Right renal cortex interstitium (tissue), 3 donors: ENCODE data around the gene ZNF35. TPM values are rescaled to one million over a fixed set of nuclear protein-coding genes. Genes with fewer than 3 reads are reported as not detected.
"Not testable (repeated sequence)": the region's sequence is repeated elsewhere in the genome, so short reads cannot be mapped to it uniquely, and the experiment has no call there.

Source experiments
- DNase-seq, 3 donors: peaks; one replicate each; pipeline ENCODE4 v3.0.0-alpha.2; 2013; ENCODE audit warnings: low read depth in 3 of 3, low spot score in 2 of 3
- polyA plus RNA-seq, 3 donors: library from polyadenylated mRNA; unstranded; fragments of 120-200 nt; gene quantifications; one replicate each; pipeline ENCODE4 v1.2.1, GENCODE V29; 2013; ENCODE audit not compliant: insufficient read length in 3 of 3

ZNF35 gene
- polyA plus RNA-seq, result 10 to 100 TPM; 10.4 to 11.5 (median 10.4) TPM

- DNase-seq, result peak; percentile 55 to 72 (median 57)
These were observed at the start of gene ZNF35 for GRCh38 chr3:44648564-44649229. ZNF35 (plus strand) TSS chr3:44648732; CDS start chr3:44651068, 2,336 bp downstream.

GRCh38 chr3:44601749-44602148 is 46.8 kb upstream of the ZNF35 start:
- DNase-seq, result no peak

GRCh38 chr3:44612678-44613077 is 35.9 kb upstream of the ZNF35 start:
- DNase-seq, result no peak

DNA sequence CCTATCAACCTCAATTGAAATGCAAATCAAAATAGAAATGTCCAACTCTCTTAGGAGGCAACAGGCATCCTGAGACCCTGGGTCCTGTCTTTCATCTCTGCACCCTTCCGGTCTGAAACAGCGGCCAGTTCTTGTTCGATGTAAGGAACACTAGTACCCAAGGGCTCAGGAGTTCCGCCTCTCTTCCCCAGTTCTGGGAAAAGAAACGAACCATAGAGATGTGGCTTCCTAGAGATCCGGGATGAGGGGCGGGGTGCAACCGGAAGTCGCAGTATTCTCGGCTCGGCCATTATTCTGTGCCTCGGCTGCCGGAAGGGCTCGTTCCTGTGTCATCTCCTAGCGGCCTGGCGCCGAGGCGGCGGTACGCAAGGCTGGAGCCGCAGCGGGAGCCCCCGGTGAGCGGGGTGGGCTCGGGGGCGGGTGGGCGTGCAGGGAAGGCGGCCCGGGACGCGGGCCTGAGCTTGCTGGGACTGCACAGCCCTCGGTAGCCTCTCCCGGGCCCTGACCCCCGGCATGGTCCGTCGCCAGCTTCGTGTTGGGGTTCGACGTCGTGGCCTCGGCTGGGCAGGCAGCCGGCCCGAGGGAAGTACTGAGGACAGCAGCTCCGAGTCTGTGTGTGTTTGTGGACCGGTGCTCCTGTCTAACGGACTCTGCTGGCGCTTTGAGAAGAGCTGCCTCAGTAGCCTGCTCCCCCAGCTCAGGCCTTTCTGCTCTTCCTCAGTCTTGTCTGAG is 23.6 kb upstream of the ZNF35 start, which contains the start of gene ZNF197:
Gene ZNF197, plus strand, starts transcription at position 288 of the 732 bp plus-strand sequence. CDS start 4,119 bp downstream, outside the sequence.
- DNase-seq, result peak; percentile 68 to 80 (median 75)

GRCh38 chr3:44628716-44629115 is 19.8 kb upstream of the ZNF35 start:
- DNase-seq, result no peak

GRCh38 chr3:44632193-44632592 is 16.3 kb upstream of the ZNF35 start:
- no peak for DNase-seq

GRCh38 chr3:44642337-44642736 is 6.2 kb upstream of the ZNF35 start:
- DNase-seq, result no peak

DNA sequence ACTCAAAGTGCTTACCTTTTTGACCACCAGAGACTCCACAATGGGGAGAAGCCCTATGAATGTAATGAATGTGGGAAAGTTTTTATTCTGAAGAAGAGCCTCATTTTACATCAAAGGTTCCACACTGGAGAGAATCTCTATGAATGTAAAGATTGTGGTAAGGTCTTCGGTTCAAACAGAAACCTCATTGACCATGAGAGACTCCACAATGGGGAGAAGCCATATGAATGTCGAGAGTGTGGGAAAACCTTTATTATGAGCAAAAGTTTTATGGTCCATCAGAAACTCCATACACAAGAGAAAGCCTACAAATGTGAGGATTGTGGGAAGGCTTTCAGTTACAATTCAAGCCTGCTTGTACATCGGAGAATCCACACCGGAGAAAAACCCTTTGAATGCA is 5.5 kb upstream of the ZNF35 start:
- no peak for DNase-seq

DNA sequence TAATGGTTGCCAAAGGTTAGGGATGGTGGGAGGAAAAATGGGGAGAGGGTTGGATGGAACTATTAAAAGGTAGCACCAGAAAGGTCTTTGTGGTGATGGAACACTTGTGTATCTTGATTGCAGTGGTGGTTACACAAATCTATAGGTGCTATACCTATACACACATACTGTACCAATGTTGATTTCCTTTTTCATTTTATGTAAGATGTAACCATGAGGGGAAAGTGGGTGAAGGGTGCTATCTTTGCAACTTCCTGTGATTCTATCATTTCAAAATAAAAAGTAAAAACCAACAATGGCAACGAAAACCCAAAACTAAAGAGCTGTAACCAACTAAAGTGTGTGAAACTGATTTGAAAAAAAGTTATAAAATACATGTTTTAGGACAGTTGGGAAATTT is 761 bp upstream of the ZNF35 start:
- no peak for DNase-seq

- DNase-seq, result no peak
These were observed 1.2 kb downstream of the ZNF35 start for GRCh38 chr3:44649709-44650108.

DNA sequence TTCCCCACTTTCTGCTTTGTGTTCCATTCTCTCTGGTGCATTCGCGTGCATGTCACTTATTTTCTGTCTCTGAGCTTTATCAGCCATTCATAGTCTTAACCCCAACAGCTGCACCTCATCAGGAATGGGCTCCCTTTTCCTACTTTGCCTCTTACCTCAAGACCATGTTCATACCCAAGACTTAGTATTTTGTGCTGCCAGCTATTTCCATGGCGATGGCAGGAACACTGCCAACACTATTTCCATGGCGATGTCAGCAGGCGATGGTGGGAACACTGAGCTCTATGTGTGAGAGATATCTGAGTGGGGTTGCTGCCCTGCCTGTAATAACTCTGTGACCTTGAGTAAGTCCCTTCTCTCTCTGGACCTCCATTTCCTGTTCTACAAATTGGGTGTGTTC is 5.5 kb downstream of the ZNF35 start:
- no peak for DNase-seq

GRCh38 chr3:44659015-44659414 is 10.5 kb downstream of the ZNF35 start:
- no peak for DNase-seq

DNA sequence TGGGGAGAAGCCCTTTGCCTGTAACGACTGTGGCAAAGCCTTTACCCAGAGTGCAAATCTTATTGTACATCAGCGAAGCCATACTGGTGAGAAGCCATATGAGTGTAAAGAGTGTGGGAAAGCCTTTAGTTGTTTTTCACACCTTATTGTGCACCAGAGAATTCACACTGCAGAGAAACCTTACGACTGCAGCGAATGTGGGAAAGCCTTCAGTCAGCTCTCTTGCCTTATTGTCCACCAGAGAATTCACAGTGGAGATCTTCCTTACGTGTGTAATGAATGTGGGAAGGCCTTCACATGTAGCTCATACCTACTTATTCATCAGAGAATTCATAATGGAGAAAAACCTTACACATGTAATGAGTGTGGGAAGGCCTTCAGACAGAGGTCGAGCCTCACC is 10.9 kb downstream of the ZNF35 start:
- DNase-seq, result no peak

DNA sequence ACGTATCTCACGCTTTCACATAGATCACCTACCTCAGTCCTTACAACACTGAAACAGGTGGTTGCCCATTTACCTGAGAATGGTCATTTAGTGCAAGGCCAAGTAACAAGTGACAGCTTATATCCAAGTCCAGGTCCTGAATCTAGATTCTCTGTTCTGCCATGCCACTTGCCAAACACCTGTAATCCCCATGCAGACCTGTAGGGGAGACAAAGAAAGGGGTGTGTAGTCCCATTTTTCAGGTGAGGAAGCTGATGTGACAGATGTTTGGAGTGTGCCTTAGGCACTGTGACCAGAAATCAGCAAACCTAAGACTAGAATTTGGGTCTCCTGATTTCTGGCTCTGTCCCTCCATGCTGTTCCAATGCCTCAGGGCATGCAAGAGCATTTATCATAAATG is 12.7 kb downstream of the ZNF35 start:
- DNase-seq, result no peak

DNA sequence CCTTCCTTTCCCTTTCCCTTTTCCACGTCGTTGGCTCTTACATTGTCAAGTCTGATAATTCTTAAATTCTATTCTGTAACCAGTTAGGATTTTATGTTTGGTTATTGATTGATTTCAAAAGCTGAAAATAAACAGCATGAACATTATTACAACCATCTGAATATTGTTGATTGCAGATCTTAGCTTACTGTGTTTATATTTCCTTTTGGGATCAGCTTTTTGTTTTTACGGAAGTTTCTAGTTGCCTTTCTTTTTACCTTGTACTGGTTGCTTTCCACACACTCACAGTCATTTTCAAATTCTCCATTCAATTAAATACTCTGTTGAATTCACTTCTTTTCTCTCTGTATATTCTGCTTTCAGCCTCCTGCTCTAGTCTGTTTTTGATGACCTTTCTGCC is 16.6 kb downstream of the ZNF35 start:
- DNase-seq, result no peak

DNA sequence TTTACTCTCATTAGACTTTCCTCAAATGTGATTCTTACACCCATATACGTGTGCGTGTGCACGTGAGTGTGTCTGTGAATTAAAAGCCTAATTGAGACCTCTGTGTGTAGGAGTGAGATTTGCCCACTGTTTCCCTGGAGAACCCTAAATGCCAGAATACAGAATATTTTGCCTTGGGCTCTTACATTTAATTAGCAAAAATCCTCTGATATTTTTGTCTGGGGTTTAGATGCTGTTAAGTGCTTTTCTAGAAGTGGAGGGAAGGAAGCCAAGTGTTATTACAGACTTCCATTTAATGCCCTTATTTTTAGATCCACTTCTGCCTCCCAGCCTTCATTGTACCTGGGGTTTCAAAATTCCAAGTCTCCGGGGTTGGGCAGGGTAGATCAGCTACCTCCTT is 17.8 kb downstream of the ZNF35 start:
- no peak for DNase-seq

DNA sequence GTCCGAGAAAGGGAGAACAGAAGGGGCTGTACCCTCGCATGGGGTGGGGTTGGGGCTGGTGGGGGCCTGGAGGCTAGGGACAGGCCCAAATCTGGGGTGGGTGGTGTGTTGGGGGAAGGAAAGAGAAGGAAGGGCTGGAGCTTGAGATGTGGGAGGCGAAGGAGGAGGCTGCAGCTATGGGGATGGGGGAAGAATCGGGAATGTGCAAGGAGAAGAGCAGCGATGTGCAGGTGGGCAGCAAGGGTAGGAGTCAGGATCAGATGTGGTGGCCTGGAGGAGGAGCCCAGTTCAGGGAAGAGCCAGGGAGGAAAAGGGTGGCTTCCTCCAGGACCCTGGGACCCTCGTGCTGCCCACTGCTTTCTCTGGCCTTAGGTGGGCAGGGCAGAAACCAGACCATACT is 21.2 kb downstream of the ZNF35 start:
- no peak for DNase-seq

DNA sequence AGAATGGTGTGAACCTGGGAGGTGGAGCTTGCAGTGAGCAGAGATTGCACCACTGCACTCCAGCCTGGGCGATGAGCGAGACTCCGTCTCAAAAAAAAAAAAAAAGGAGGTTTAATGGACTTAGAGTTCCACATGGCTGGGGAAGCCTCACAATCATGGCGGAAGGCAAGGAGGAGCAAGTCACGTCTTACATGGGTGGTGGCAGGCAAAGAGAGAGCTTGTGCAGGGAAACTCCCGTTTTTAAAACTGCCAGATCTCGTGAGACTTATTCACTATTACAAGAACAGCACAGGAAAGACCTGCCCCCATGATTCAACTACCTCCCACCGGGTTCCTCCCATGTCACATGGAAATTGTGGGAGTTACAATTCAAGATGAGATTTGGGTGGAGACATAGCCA is 24.9 kb downstream of the ZNF35 start:
- not testable (repeated sequence) for DNase-seq

DNA sequence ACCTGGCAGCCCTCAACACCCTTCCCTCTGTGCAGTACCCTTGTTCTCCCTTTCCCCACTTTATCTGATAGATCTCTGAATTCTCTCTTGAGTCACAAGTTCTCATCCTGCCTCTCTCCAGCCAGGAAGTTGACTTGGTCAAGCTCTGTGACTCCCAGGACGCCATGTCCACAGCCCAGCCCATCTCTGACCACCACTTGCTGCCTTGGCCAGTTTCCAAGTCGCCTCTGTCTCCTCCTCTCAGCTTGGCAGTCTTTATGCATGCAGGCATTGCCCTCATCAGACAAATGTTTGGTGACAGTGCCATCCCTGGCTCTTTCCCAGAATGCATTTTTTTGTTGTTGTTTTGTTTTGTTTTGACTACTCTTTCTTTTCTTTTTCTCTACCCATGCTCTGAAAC is 25.7 kb downstream of the ZNF35 start:
- no peak for DNase-seq

DNA sequence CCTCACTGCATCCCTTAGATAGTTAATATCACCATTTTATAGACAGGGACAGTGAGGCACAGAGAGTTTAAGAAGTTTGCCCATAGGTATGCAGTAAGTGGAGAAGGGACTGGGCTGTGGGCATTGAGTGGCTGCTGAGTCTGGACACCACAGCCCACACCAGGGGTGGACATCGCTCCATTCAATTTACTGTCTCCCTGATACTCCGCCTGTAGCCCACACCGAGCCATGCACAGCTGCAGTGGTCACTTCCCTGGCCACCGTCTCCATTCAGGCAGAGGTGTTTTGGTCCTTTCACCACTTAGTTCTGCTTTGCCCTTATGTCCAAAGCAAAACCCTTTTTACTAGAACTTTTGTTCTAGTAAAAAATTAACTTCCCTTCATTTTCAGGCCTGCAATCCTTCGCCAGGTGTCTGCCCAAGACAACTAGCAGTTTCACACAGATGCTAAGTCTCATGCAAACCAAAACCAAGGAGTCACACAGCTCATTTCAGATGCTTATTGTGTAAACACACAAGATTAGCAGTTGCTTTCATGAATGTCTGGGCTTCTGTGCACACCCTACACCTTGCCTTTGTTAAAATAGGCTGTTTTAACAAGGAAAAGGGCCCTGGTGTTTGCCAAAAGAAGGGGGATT is 30.1 kb downstream of the ZNF35 start:
- DNase-seq, result no peak

DNA sequence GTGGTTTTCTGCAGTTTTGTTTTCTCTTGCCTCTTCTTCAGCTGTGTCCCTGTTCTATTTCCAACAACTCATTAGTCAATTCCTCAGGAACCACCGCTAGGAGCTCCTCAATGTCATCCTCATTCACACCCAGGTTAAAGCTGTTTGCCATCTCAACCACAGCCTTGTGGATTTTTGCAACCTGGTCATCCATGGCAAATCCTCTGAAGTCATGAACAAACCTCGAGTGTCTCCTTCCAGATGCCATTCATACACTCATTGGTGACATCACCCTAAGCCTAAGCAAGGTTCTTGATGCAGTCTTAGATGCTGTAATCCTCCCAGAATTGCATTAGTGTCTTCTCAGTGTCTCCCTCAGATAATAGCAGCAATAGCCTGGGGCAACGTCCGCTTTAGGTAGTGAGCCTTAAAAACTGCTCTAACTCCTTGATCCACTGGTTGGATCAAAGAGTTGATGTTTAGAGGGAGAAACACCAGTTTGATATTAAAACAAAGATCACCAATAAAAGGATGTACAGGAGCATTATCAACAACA is 32.5 kb downstream of the ZNF35 start:
- no peak for DNase-seq
